ENCODE results near the gene PML.

PML gene

DNA sequence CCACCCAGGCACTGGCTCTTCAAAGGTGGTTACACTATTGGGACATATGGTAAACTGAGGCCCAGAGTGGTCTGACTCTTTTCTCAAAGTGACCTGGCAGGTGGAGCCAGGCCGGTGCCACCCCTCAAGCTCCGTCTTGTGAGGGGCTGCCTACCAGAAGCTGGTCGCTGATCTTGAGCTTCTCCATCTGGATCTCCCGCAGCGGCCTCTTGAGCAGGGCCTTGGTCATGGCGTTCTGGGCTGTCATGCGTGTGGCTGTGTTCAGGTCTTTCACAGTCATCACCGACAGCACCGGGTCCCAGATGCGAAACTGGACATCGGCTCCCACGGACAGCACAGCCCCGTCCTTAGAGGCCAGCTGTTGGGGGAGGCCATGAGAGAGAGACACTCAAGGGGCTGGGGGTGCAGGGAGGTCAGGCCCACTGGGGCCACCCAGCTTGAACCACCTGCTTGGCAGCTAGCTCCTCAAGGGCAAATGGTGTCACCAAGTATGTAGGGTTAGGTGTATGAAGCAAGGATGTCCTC, 6.0 kb upstream of the PML start:
- no peaks in the 10 kb centered on the region for H4K20me1 ChIP-seq (ENCODE audit: insufficient read depth)
- peaks cover 90% of the 10 kb centered on the region for H3K4me1 ChIP-seq (ENCODE audit: low read depth, poor library complexity, severe bottlenecking)
- H3K9ac ChIP-seq, result no peak overlapping the region
- peaks cover 10% of the 10 kb centered on the region; the same call in 1 of the 2 replicates for H3K79me2 ChIP-seq (ENCODE audit: insufficient read depth, low read depth)
- peak overlapping the region; percentile 88; the same call in 1 of the 2 replicates for H3K4me2 ChIP-seq
- no peaks in the 10 kb centered on the region for H3K36me3 ChIP-seq (ENCODE audit: insufficient read depth)
- no peaks in the 10 kb centered on the region for H3K27me3 ChIP-seq (ENCODE audit: insufficient read depth, low read depth)
- no peak overlapping the region; the same call in 1 of the 2 replicates for H3K27ac ChIP-seq
- TF ChIP-seq, protein P1, sequence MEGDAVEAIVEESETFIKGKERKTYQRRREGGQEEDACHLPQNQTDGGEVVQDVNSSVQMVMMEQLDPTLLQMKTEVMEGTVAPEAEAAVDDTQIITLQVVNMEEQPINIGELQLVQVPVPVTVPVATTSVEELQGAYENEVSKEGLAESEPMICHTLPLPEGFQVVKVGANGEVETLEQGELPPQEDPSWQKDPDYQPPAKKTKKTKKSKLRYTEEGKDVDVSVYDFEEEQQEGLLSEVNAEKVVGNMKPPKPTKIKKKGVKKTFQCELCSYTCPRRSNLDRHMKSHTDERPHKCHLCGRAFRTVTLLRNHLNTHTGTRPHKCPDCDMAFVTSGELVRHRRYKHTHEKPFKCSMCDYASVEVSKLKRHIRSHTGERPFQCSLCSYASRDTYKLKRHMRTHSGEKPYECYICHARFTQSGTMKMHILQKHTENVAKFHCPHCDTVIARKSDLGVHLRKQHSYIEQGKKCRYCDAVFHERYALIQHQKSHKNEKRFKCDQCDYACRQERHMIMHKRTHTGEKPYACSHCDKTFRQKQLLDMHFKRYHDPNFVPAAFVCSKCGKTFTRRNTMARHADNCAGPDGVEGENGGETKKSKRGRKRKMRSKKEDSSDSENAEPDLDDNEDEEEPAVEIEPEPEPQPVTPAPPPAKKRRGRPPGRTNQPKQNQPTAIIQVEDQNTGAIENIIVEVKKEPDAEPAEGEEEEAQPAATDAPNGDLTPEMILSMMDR (conservative IDR thresholded peaks at IDR 0.05; ENCODE audit: low read depth, low read length), result no peak
- no peak overlapping the region for H3K4me3 ChIP-seq (IDR thresholded peaks at IDR 0.05; ENCODE audit: insufficient read depth, low read depth, low read length)
- H2AFZ ChIP-seq (ENCODE audit: low read depth), result no peak overlapping the region

DNA sequence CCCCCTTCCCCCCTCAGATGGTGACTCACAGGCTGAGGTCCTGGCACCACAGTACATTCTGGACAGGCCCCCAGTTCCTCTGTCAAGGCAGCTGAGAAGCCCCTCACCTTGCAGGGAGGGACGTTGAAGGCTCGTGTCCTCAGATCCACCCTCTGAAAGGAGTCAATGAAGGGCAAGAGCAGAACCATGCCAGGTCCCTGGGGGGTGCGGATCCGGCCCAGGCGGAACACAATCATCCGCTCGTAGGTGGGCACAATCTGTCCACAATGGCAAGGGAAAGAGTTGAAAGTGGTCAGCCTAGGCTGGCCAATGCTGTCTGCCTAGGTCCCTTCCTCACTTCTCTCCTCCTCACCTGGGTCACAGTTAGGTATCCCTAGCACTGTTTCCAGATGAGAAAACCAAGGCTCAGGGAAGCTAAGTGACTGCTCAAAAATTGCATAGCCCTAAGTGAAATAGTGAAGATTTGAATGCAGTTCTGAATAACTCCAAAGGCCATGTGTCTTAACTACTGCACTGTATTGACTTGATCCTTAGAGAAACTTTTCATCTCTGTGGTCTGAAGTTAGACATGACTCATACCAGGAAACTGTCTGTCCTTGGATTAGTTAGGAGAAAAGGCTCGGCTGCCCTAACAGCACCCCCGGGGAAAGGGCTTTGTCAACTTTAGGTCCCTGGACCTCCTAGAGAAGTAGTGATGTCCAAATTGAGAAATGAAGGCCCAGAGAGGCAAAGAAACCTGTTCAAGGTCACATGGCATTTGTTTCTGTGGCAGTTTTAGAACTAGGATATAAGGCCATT, 5.3 kb upstream of the PML start:
- Histone ChIP-seq H3K36me3 (ENCODE audit: insufficient read depth) (no peaks in the 10 kb centered on the region), H3K9ac (no peak overlapping the region), H3K79me2 (ENCODE audit: insufficient read depth, low read depth) (peaks cover 10% of the 10 kb centered on the region; the same call in 1 of the 2 replicates), H3K27me3 (ENCODE audit: insufficient read depth, low read depth) (no peaks in the 10 kb centered on the region), H3K4me1 (ENCODE audit: low read depth, poor library complexity, severe bottlenecking) (peaks cover 85% of the 10 kb centered on the region), H2AFZ (ENCODE audit: low read depth) (no peak overlapping the region), H3K4me2 (no peak overlapping the region; the same call in 1 of the 2 replicates), H3K4me3 (IDR thresholded peaks at IDR 0.05; ENCODE audit: insufficient read depth, low read depth, low read length) (no peak overlapping the region), H3K27ac (no peak overlapping the region), H4K20me1 (ENCODE audit: insufficient read depth) (no peaks in the 10 kb centered on the region)
- TF ChIP-seq, protein P1 (conservative IDR thresholded peaks at IDR 0.05; ENCODE audit: low read depth, low read length), result no peak

DNA sequence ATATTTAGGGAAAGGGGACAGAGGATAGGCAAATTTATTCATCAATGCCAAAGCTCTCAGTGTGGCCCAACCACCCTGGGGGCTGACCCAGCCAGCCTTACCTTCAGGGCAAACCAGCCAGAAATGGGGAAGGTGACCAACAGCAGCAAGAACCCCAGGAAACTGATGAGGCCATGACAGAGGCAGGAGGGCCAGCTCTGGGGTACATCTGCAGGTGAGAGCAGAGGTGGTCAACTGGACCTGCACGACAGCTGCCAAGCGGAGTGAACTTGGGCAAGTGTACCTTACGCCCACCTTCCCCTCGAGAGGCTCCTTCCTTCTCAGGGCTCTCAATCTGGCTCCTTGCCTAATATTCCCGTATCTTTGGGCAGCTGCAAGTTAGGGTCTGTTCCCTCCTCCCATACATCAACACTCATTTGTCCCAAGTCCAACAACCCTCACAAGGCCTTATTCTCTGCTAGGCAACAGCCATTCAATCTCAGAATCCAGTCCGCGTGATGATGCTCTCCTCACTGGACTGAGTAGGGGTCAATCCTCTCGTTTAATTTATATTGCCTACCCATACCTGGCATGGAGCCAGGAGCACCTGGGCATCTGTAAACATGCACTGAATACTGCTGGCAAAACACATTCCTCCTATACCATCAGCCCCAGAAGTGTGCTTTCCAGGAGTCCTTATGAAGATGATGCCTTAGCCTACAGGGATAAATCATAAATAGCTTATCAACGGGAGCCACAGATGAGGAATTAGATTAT, 4.1 kb upstream of the PML start:
- TF ChIP-seq, protein P1 (conservative IDR thresholded peaks at IDR 0.05; ENCODE audit: low read depth, low read length), result no peak
- Histone ChIP-seq H3K4me3 (IDR thresholded peaks at IDR 0.05; ENCODE audit: insufficient read depth, low read depth, low read length) (no peak overlapping the region), H3K9ac (no peak overlapping the region), H2AFZ (ENCODE audit: low read depth) (no peak overlapping the region), H3K27ac (no peak overlapping the region), H3K79me2 (ENCODE audit: insufficient read depth, low read depth) (peaks cover 17% of the 10 kb centered on the region), H3K4me1 (ENCODE audit: low read depth, poor library complexity, severe bottlenecking) (peaks cover 72% of the 10 kb centered on the region), H3K27me3 (ENCODE audit: insufficient read depth, low read depth) (no peaks in the 10 kb centered on the region), H3K4me2 (peak overlapping the region; percentile 80), H4K20me1 (ENCODE audit: insufficient read depth) (no peaks in the 10 kb centered on the region), H3K36me3 (ENCODE audit: insufficient read depth) (no peaks in the 10 kb centered on the region)

DNA sequence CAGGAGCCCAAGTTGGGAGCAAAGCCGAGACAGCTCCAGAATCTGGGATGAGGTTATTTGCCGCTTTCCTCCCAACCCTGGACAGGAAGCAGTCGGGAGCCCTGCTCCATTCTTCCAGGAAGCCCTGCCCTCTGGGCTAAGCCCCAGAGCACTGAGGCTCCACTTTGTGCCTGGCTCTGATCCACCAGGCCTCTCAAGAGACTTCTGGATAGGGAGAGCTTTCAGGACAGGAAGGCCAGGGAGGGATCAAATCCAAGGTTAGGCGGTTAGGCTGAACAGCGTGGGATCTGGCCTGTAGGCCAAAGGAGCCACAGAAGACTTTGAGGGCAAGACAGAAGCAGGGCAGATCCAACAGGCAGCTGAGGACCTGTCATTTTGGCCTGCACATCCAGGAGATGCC, 3.3 kb upstream of the PML start:
- Histone ChIP-seq H4K20me1 (ENCODE audit: insufficient read depth) (no peaks in the 10 kb centered on the region), H3K79me2 (ENCODE audit: insufficient read depth, low read depth) (peaks cover 25% of the 10 kb centered on the region), H3K9ac (peak overlapping the region; percentile 16; the same call in 1 of the 2 replicates), H3K27me3 (ENCODE audit: insufficient read depth, low read depth) (no peaks in the 10 kb centered on the region), H3K4me2 (peak overlapping the region; percentile 80), H2AFZ (ENCODE audit: low read depth) (peak overlapping the region; percentile 48; the same call in 1 of the 2 replicates), H3K4me3 (IDR thresholded peaks at IDR 0.05; ENCODE audit: insufficient read depth, low read depth, low read length) (no peak overlapping the region), H3K36me3 (ENCODE audit: insufficient read depth) (no peaks in the 10 kb centered on the region), H3K4me1 (ENCODE audit: low read depth, poor library complexity, severe bottlenecking) (peaks cover 69% of the 10 kb centered on the region), H3K27ac (no peak overlapping the region)
- TF ChIP-seq, protein P1 (conservative IDR thresholded peaks at IDR 0.05; ENCODE audit: low read depth, low read length), result no peak

All from KMS-11 (cell line).